ENCODE data around the gene PGAM5. TPM values are rescaled to one million over a fixed set of nuclear protein-coding genes. Genes with fewer than 3 reads are reported as not detected.

Gene PGAM5
- total and polyA plus RNA-seq, 2 of the 13 experiments (the other 11 are each of a cell fraction or from before 2014, with no cell fraction given), result 18.0 to 77.9 TPM

DNA sequence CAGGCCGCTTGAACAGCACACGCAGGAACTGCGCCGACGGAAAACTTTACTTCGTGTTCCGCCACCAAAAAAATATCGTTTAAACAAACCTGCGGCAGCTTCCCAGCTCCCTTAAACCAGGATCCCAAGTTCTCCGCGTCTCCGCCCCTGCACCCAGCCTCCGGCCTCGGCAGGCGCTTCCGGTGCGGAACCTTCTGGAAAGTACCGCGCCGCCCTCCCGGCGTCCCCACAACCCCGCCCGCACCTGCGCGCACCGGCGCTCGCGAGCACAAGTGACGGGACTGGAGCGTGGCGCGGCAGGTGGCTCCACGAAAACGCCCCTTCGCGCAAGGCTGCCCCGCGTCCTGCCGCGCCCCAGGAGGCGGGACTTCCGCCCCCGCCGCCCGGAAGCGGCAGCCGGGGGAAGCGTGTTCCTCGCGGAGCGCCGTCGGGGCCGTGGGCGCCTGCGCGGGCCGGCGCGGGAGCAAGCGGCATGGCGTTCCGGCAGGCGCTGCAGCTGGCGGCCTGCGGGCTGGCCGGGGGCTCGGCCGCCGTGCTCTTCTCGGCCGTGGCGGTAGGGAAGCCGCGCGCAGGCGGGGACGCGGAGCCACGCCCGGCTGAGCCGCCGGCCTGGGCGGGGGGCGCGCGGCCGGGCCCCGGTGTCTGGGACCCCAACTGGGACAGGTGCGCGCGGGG, at the start of gene PGAM5 (continued):
- TF ChIP-seq, protein P1, sequence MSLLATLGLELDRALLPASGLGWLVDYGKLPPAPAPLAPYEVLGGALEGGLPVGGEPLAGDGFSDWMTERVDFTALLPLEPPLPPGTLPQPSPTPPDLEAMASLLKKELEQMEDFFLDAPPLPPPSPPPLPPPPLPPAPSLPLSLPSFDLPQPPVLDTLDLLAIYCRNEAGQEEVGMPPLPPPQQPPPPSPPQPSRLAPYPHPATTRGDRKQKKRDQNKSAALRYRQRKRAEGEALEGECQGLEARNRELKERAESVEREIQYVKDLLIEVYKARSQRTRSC (CRISPR knock-in tag; IDR thresholded peaks at IDR 0.05; ENCODE audit: low read depth), result 0 out of 2 replicates have a peak, but pooled peaks have one; percentile 81
- TF ChIP-seq ZNF550 (CRISPR knock-in tag; IDR thresholded peaks at IDR 0.05; ENCODE audit: borderline replicate concordance) (0 out of 2 replicates have a peak, but pooled peaks have one; percentile 46), ZNF629 (CRISPR knock-in tag; conservative IDR thresholded peaks at IDR 0.05) (no peak), KLF6 (CRISPR knock-in tag; IDR thresholded peaks at IDR 0.05) (peak; percentile 95), MTA3 (CRISPR knock-in tag; IDR thresholded peaks at IDR 0.05) (no peak), ELF3 (CRISPR knock-in tag; IDR thresholded peaks at IDR 0.05) (peak; percentile 63), NFKBIZ (CRISPR knock-in tag; IDR thresholded peaks at IDR 0.05) (no peak), ZNF605 (CRISPR knock-in tag; IDR thresholded peaks at IDR 0.05) (peak; percentile 44; the same call in 1 of the 2 replicates), CHCHD3 (CRISPR knock-in tag; IDR thresholded peaks at IDR 0.05) (no peak), RBM39 (IDR thresholded peaks at IDR 0.05; ENCODE audit: low read depth, low read length, poor library complexity, severe bottlenecking) (no peak), ZFP36L2 (CRISPR knock-in tag; IDR thresholded peaks at IDR 0.05) (0 out of 2 replicates have a peak, but pooled peaks have one; percentile 78), ZNF530 (CRISPR knock-in tag; IDR thresholded peaks at IDR 0.05; ENCODE audit: low read depth) (no peak), SALL2 (CRISPR knock-in tag; IDR thresholded peaks at IDR 0.05) (peak; percentile 78; the same call in 1 of the 2 replicates), KAT2B (IDR thresholded peaks at IDR 0.05; ENCODE audit: borderline replicate concordance, low read depth, low read length) (no peak), MBNL3 (CRISPR knock-in tag; conservative IDR thresholded peaks at IDR 0.05) (no peak), PAX8 (CRISPR knock-in tag; IDR thresholded peaks at IDR 0.05; ENCODE audit: borderline replicate concordance) (no peak)
- TF ChIP-seq, protein P2, sequence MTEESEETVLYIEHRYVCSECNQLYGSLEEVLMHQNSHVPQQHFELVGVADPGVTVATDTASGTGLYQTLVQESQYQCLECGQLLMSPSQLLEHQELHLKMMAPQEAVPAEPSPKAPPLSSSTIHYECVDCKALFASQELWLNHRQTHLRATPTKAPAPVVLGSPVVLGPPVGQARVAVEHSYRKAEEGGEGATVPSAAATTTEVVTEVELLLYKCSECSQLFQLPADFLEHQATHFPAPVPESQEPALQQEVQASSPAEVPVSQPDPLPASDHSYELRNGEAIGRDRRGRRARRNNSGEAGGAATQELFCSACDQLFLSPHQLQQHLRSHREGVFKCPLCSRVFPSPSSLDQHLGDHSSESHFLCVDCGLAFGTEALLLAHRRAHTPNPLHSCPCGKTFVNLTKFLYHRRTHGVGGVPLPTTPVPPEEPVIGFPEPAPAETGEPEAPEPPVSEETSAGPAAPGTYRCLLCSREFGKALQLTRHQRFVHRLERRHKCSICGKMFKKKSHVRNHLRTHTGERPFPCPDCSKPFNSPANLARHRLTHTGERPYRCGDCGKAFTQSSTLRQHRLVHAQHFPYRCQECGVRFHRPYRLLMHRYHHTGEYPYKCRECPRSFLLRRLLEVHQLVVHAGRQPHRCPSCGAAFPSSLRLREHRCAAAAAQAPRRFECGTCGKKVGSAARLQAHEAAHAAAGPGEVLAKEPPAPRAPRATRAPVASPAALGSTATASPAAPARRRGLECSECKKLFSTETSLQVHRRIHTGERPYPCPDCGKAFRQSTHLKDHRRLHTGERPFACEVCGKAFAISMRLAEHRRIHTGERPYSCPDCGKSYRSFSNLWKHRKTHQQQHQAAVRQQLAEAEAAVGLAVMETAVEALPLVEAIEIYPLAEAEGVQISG (CRISPR knock-in tag; IDR thresholded peaks at IDR 0.05), result peak; percentile 86
- TF ChIP-seq, protein P3, sequence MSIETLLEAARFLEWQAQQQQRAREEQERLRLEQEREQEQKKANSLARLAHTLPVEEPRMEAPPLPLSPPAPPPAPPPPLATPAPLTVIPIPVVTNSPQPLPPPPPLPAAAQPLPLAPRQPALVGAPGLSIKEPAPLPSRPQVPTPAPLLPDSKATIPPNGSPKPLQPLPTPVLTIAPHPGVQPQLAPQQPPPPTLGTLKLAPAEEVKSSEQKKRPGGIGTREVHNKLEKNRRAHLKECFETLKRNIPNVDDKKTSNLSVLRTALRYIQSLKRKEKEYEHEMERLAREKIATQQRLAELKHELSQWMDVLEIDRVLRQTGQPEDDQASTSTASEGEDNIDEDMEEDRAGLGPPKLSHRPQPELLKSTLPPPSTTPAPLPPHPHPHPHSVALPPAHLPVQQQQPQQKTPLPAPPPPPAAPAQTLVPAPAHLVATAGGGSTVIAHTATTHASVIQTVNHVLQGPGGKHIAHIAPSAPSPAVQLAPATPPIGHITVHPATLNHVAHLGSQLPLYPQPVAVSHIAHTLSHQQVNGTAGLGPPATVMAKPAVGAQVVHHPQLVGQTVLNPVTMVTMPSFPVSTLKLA (IDR thresholded peaks at IDR 0.05), result 0 out of 2 replicates have a peak, but pooled peaks have one; percentile 8
- TF ChIP-seq, protein P4, sequence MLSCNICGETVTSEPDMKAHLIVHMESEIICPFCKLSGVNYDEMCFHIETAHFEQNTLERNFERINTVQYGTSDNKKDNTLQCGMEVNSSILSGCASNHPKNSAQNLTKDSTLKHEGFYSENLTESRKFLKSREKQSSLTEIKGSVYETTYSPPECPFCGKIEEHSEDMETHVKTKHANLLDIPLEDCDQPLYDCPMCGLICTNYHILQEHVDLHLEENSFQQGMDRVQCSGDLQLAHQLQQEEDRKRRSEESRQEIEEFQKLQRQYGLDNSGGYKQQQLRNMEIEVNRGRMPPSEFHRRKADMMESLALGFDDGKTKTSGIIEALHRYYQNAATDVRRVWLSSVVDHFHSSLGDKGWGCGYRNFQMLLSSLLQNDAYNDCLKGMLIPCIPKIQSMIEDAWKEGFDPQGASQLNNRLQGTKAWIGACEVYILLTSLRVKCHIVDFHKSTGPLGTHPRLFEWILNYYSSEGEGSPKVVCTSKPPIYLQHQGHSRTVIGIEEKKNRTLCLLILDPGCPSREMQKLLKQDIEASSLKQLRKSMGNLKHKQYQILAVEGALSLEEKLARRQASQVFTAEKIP (CRISPR knock-in tag; IDR thresholded peaks at IDR 0.05; ENCODE audit: borderline replicate concordance), result no peak
- TF ChIP-seq, protein P5, sequence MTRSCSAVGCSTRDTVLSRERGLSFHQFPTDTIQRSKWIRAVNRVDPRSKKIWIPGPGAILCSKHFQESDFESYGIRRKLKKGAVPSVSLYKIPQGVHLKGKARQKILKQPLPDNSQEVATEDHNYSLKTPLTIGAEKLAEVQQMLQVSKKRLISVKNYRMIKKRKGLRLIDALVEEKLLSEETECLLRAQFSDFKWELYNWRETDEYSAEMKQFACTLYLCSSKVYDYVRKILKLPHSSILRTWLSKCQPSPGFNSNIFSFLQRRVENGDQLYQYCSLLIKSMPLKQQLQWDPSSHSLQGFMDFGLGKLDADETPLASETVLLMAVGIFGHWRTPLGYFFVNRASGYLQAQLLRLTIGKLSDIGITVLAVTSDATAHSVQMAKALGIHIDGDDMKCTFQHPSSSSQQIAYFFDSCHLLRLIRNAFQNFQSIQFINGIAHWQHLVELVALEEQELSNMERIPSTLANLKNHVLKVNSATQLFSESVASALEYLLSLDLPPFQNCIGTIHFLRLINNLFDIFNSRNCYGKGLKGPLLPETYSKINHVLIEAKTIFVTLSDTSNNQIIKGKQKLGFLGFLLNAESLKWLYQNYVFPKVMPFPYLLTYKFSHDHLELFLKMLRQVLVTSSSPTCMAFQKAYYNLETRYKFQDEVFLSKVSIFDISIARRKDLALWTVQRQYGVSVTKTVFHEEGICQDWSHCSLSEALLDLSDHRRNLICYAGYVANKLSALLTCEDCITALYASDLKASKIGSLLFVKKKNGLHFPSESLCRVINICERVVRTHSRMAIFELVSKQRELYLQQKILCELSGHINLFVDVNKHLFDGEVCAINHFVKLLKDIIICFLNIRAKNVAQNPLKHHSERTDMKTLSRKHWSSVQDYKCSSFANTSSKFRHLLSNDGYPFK (CRISPR knock-in tag; IDR thresholded peaks at IDR 0.05; ENCODE audit: borderline replicate concordance), result no peak
